HG03135 (cell line): Measurements from ENCODE around the gene IFT27.

Experiments used
- ATAC-seq: cut with Tn5 transposase; IDR thresholded peaks from one replicate; pipeline ENCODE4 v1.9.1; 2021; ENCODE audit warnings: mild to moderate bottlenecking, moderate library complexity; ENCODE audit not compliant: unreplicated experiment

IFT27 gene

GRCh38 chr22:36797374-36797773, 21.5 kb upstream of the IFT27 start:
- no peak for ATAC-seq

- no peak for ATAC-seq
Observed at GRCh38 chr22:36796552-36797175, 20.7 kb upstream of the IFT27 start.

GRCh38 chr22:36795633-36796032, 19.7 kb upstream of the IFT27 start:
- no peak for ATAC-seq

GRCh38 chr22:36790648-36791047, 14.7 kb upstream of the IFT27 start:
- no peak for ATAC-seq

- no peak for ATAC-seq
Observed at GRCh38 chr22:36787204-36787988, 11.5 kb upstream of the IFT27 start.

- ATAC-seq: no peak
Observed at GRCh38 chr22:36783743-36784142, 7.8 kb upstream of the IFT27 start.

GRCh38 chr22:36781656-36782627, 6.0 kb upstream of the IFT27 start:
- no peak for ATAC-seq

- ATAC-seq: no peak
Observed at GRCh38 chr22:36778020-36778419, 2.1 kb upstream of the IFT27 start.

GRCh38 chr22:36776722-36777121, 803 bp upstream of the IFT27 start:
- ATAC-seq: no peak

GRCh38 chr22:36775586-36775963, 344 bp downstream of the IFT27 start:
- peak; percentile 8 for ATAC-seq

GRCh38 chr22:36773935-36774334, 2.0 kb downstream of the IFT27 start:
- ATAC-seq: no peak

GRCh38 chr22:36772451-36772850, 3.5 kb downstream of the IFT27 start:
- no peak for ATAC-seq

- no peak for ATAC-seq
Observed at GRCh38 chr22:36771356-36772063, 4.4 kb downstream of the IFT27 start.

GRCh38 chr22:36770513-36771231, 5.2 kb downstream of the IFT27 start:
- ATAC-seq: no peak

GRCh38 chr22:36769541-36770512, 6.1 kb downstream of the IFT27 start:
- no peak for ATAC-seq

GRCh38 chr22:36768616-36769015, 7.3 kb downstream of the IFT27 start:
- no peak for ATAC-seq

GRCh38 chr22:36768141-36768540, 7.8 kb downstream of the IFT27 start:
- no peak for ATAC-seq

GRCh38 chr22:36767035-36767775, 8.7 kb downstream of the IFT27 start:
- no peak for ATAC-seq
